Lower leg skin (tissue), 3 donors: Measurements from ENCODE around the gene RGS18.

ENCODE experiments used
- POLR2A ChIP-seq, 2 donors: fragments of 450-650 bp; IDR thresholded peaks; one replicate each; pipeline ENCODE4 v1.6.1; 2016 to 2017; ENCODE audit warnings: antibody characterized with exemption in 2 of 2, mild to moderate bottlenecking in 1 of 2, moderate library complexity in 1 of 2
- TF ChIP-seq, protein P1 (sequence below), 3 donors: fragments of 450-650 bp; IDR thresholded peaks; one replicate each; pipeline ENCODE4 v1.5.1; 2016; ENCODE audit warnings: antibody characterized with exemption in 3 of 3, mild to moderate bottlenecking in 3 of 3, moderate library complexity in 2 of 3

DNA sequence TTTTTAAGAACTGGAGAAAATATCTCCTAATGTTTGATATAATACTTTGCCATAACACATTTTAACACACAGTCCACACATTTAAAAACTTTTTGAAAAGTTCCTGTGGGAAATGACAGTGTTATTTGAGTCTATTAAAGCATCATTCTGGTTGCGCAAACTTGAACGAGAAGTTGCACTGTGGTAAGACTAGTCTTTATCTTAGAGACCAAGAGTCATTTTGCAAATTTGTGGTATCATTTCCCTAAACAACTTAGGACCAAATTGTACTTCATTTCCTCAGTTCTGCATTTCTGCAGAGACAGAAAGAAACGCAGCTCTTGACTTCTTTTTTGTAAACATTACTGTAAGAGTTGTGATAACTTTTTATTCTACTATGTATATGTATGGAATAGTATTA, at the start of gene RGS18:
- TF ChIP-seq, protein P1, sequence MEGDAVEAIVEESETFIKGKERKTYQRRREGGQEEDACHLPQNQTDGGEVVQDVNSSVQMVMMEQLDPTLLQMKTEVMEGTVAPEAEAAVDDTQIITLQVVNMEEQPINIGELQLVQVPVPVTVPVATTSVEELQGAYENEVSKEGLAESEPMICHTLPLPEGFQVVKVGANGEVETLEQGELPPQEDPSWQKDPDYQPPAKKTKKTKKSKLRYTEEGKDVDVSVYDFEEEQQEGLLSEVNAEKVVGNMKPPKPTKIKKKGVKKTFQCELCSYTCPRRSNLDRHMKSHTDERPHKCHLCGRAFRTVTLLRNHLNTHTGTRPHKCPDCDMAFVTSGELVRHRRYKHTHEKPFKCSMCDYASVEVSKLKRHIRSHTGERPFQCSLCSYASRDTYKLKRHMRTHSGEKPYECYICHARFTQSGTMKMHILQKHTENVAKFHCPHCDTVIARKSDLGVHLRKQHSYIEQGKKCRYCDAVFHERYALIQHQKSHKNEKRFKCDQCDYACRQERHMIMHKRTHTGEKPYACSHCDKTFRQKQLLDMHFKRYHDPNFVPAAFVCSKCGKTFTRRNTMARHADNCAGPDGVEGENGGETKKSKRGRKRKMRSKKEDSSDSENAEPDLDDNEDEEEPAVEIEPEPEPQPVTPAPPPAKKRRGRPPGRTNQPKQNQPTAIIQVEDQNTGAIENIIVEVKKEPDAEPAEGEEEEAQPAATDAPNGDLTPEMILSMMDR (IDR thresholded peaks at IDR 0.05), result no peak
- TF ChIP-seq POLR2A (IDR thresholded peaks at IDR 0.05), result no peak
